DND-41 (cell line): ENCODE measurements around the gene TIGD7.

Experiments
- ATAC-seq: fragments of 200-7000 bp; cut with Tn5 transposase; 3 replicates; pipeline ENCODE4 v1.9.1; 2021; ENCODE audit warnings: low read depth; ENCODE audit not compliant: insufficient read depth
- DNase-seq: peaks from one replicate; pipeline ENCODE4 v3.0.0-alpha.2; 2020
- H2AFZ ChIP-seq: 2 replicates; pipeline ENCODE4 v1.6.0; 2012; ENCODE audit warnings: low read depth, low read length
- H3K27ac ChIP-seq: 2 replicates; pipeline ENCODE4 v1.5.1; 2012; ENCODE audit warnings: low read length, inconsistent platforms
- H3K27me3 ChIP-seq: fragments of 200-600 bp; sonication (generic); 2 replicates; pipeline ENCODE4 v1.6.0; 2012; ENCODE audit warnings: low read length, mild to moderate bottlenecking, inconsistent platforms; ENCODE audit not compliant: insufficient read depth, poor library complexity
- H3K36me3 ChIP-seq: 2 replicates; pipeline ENCODE4 v1.5.1; 2012; ENCODE audit warnings: low read length, inconsistent platforms; ENCODE audit not compliant: insufficient read depth
- H3K4me1 ChIP-seq: 2 replicates; pipeline ENCODE4 v1.5.1; 2012; ENCODE audit warnings: mild to moderate bottlenecking, low read length; ENCODE audit not compliant: insufficient read depth
- H3K4me2 ChIP-seq: 2 replicates; pipeline ENCODE4 v1.6.0; 2012; ENCODE audit warnings: mild to moderate bottlenecking, moderate library complexity, low read length, inconsistent platforms; ENCODE audit not compliant: insufficient read depth
- H3K4me3 ChIP-seq, 2 experiments: fragments of 200-600 bp in 1 of 2; shearing (Covaris generic) in 1 of 2; 2 replicates each; pipeline ENCODE4 v1.5.1; 2012 to 2016; ENCODE audit warnings: inconsistent platforms in 2 of 2, low read length in 2 of 2, mild to moderate bottlenecking in 2 of 2, low read depth in 1 of 2, moderate library complexity in 1 of 2
- H3K79me2 ChIP-seq: 2 replicates; pipeline ENCODE4 v1.6.0; 2012; ENCODE audit warnings: low read length, inconsistent platforms; ENCODE audit not compliant: insufficient read depth
- H3K9ac ChIP-seq: 2 replicates; pipeline ENCODE4 v1.6.0; 2012; ENCODE audit warnings: low read depth, mild to moderate bottlenecking, inconsistent platforms, low read length, moderate library complexity
- H3K9me3 ChIP-seq: 2 replicates; pipeline ENCODE4 v1.5.1; 2012; ENCODE audit warnings: low read length, moderate library complexity, mild to moderate bottlenecking, inconsistent platforms; ENCODE audit not compliant: insufficient read depth, severe bottlenecking
- H4K20me1 ChIP-seq: 2 replicates; pipeline ENCODE4 v1.6.0; 2012; ENCODE audit warnings: low read length; ENCODE audit not compliant: insufficient read depth
- EZH2 ChIP-seq: IDR thresholded peaks from 3 replicates; pipeline ENCODE4 v1.6.1; 2012; ENCODE audit warnings: borderline replicate concordance, low read depth, mild to moderate bottlenecking, moderate library complexity, low read length, inconsistent platforms; ENCODE audit not compliant: severe bottlenecking
- TF ChIP-seq, protein P1 (sequence below): IDR thresholded peaks from 2 replicates; pipeline ENCODE4 v1.5.1; 2012; ENCODE audit warnings: borderline replicate concordance, low read length, moderate library complexity, mild to moderate bottlenecking; ENCODE audit not compliant: poor library complexity, severe bottlenecking; ENCODE audit errors: extremely low read depth

The TIGD7 gene

DNA sequence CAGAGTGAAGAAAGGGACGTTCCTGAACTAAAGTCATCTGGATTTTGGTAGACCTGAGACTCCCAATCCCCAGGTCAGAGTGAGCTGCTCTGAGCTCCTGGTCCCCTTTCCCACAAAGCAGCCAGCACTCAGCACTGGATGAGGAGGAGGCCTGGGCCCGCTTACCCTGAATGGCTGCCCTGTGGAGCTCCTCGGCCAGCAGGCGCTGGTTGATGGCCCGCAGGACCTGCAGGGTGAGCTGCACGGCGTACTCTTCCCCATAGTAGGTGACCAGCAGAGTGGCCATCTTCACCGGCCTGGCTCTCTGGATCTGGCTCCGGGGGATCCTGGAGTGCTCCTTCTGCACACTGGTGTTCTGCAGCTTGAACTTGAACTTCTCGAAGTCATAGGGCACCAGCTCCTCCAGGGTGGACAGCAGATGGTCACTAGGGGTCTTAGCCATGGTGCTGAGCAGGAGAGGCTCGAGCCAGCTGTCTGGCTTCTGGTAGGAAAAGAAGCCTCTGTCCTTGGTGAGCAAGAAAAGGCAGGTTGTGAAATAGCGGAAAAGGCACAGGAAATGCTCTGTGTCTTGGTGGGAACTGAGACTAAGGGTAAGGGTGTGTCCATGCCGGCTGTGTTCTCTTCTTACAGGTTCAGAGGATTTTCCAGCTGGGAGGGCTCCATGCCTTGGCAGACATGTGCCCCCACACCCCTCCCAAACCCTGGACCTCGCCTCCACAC is 48.9 kb downstream of the TIGD7 start, which contains the start of gene MEFV:
MEFV (minus strand) TSS at position 488 of the 720 bp plus-strand sequence; CDS start at position 442, 46 bp downstream.
- no peak within 1 kb of the TSS for H3K9ac ChIP-seq
- no peaks in the 10 kb centered on the region for H3K36me3 ChIP-seq
- H3K4me2 ChIP-seq, result no peak within 1 kb of the TSS
- H3K27me3 ChIP-seq, result no peaks in the 10 kb centered on the region
- no peaks in the 10 kb centered on the region for H3K79me2 ChIP-seq
- H3K27ac ChIP-seq, result no peak within 1 kb of the TSS
- H2AFZ ChIP-seq, result no peak within 1 kb of the TSS
- DNase-seq (no peak), ATAC-seq (no peak)
- TF ChIP-seq EZH2, result no peak
- TF ChIP-seq, protein P1, sequence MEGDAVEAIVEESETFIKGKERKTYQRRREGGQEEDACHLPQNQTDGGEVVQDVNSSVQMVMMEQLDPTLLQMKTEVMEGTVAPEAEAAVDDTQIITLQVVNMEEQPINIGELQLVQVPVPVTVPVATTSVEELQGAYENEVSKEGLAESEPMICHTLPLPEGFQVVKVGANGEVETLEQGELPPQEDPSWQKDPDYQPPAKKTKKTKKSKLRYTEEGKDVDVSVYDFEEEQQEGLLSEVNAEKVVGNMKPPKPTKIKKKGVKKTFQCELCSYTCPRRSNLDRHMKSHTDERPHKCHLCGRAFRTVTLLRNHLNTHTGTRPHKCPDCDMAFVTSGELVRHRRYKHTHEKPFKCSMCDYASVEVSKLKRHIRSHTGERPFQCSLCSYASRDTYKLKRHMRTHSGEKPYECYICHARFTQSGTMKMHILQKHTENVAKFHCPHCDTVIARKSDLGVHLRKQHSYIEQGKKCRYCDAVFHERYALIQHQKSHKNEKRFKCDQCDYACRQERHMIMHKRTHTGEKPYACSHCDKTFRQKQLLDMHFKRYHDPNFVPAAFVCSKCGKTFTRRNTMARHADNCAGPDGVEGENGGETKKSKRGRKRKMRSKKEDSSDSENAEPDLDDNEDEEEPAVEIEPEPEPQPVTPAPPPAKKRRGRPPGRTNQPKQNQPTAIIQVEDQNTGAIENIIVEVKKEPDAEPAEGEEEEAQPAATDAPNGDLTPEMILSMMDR, result no peak
- no peak within 1 kb of the TSS for H3K4me3 ChIP-seq
- H4K20me1 ChIP-seq, result no peaks in the 10 kb centered on the region
- H3K9me3 ChIP-seq, result no peaks in the 10 kb centered on the region
- H3K4me1 ChIP-seq, result no peaks in the 10 kb centered on the region

DNA sequence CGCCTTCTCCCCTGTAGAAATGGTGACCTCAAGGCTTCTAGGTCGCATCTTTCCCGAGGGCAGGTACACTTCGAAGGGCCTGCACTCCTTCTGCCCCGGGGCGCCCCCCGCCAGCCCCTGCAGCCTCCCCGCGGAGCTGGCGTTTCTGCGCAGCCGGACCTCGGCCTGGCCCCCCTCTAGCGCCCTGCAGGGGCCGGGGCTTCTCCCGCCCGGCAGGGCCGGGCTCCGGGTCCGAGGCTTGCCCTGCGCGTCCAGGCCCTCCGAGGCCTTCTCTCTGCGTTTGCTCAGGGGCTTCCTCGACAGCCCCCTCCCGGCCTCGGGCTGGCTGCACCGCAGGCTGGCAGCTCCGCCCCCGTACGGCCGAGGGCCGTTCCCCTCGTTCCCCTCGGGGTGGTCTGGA is 50.9 kb downstream of the TIGD7 start:
- Histone ChIP-seq H3K9ac (no peak overlapping the region), H4K20me1 (no peaks in the 10 kb centered on the region), H3K4me3 (no peak overlapping the region), H3K79me2 (no peaks in the 10 kb centered on the region), H2AFZ (no peak overlapping the region), H3K4me2 (no peak overlapping the region), H3K27ac (no peak overlapping the region), H3K4me1 (no peaks in the 10 kb centered on the region), H3K27me3 (no peaks in the 10 kb centered on the region), H3K9me3 (no peaks in the 10 kb centered on the region), H3K36me3 (no peaks in the 10 kb centered on the region)
- TF ChIP-seq, protein P1, result no peak
- TF ChIP-seq EZH2, result no peak
- no peak for DNase-seq
- ATAC-seq, result no peak

DNA sequence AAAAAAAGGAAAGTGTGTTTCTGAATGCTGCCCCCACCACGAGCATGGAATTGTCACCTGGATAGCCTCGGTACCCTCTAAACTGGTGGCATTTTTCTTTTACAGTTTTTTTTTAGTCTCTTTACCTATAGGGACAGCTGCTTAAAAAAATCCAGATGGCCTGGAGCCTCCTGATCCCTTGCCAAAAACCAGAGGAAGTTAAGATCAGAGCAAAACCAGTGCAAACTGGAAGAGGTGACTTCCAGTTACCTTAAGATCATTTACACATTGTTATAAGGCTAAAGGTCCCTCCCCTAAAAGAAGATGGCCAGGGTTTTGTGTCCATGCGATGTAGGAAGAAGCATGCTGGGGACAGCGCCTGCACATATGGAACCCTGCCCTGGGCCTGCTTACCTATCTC is 52.3 kb downstream of the TIGD7 start:
- H3K36me3 ChIP-seq, result no peaks in the 10 kb centered on the region
- no peaks in the 10 kb centered on the region for H4K20me1 ChIP-seq
- no peak overlapping the region for H2AFZ ChIP-seq
- no peak overlapping the region for H3K4me2 ChIP-seq
- no peaks in the 10 kb centered on the region for H3K9me3 ChIP-seq
- H3K4me3 ChIP-seq, result no peak overlapping the region
- H3K4me1 ChIP-seq, result no peaks in the 10 kb centered on the region
- DNase-seq, result no peak
- ATAC-seq, result no peak
- no peak overlapping the region for H3K27ac ChIP-seq
- H3K79me2 ChIP-seq, result no peaks in the 10 kb centered on the region
- TF ChIP-seq EZH2, result no peak
- H3K27me3 ChIP-seq, result no peaks in the 10 kb centered on the region
- H3K9ac ChIP-seq, result no peak overlapping the region

DNA sequence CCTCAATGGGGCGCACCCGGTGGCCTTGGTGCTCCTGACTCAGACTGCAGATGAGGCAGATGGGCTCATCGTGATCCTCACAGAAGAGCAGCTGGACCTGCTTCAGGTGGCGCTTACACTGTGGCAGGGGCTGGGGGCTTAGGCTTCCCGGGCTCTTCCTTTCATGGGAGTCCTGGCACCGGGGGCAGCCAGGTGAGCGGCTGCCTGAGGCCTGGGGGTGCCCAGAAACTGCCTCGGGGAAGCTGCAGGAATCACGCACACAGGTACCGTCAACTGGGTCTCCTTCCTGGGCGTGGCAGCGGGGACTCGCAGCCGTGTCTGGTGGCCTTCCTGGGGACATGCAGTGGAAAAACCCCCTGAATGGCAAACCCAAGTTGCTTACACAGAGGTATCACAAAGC is 55.8 kb downstream of the TIGD7 start:
- Histone ChIP-seq H3K4me2 (no peak overlapping the region), H3K9ac (no peak overlapping the region), H3K4me3 (no peak overlapping the region), H3K9me3 (no peaks in the 10 kb centered on the region), H2AFZ (no peak overlapping the region), H3K36me3 (no peaks in the 10 kb centered on the region), H4K20me1 (no peaks in the 10 kb centered on the region), H3K4me1 (no peaks in the 10 kb centered on the region), H3K27me3 (no peaks in the 10 kb centered on the region), H3K27ac (no peak overlapping the region), H3K79me2 (no peaks in the 10 kb centered on the region)
- no peak for DNase-seq
- ATAC-seq, result no peak
- TF ChIP-seq EZH2, result no peak
- TF ChIP-seq, protein P1, result no peak
